ENCODE results near the gene MACF1. TPM values are rescaled to one million over a fixed set of nuclear protein-coding genes. Genes with fewer than 3 reads are reported as not detected.

Gene MACF1
- total RNA-seq, 1 experiment from 2014 or later = 190 TPM

- Histone ChIP-seq H3K14ac (ENCODE audit: insufficient read depth, low read length) (no peak overlapping the region), H3K4ac (ENCODE audit: low read depth, low read length) (no peak overlapping the region), H3K79me1 (ENCODE audit: insufficient read depth, low read depth, low read length, poor library complexity, severe bottlenecking) (no peaks in the 10 kb centered on the region), H2AFZ (ENCODE audit: low read length) (no peak overlapping the region), H3K4me1 (ENCODE audit: insufficient read depth, low read length) (no peaks in the 10 kb centered on the region), H3K56ac (ENCODE audit: insufficient read length, low read depth, low read length) (no peak overlapping the region), H2AK5ac (ENCODE audit: insufficient read length, low read length) (no peak overlapping the region), H2BK5ac (ENCODE audit: insufficient read length, low read length) (no peak overlapping the region), H3T11ph (ENCODE audit: low read length) (no peak overlapping the region), H3K18ac (ENCODE audit: insufficient read length, low read depth, low read length) (no peak overlapping the region), H3K27me3 (ENCODE audit: insufficient read depth, low read length) (peaks cover 16% of the 10 kb centered on the region; the same call in 1 of the 2 replicates), H3K27ac (ENCODE audit: insufficient read length, low read depth, low read length) (no peak overlapping the region), H3K23me2 (ENCODE audit: insufficient read length, low read depth, low read length, poor library complexity, severe bottlenecking) (peaks cover 12% of the 10 kb centered on the region), H3K4me2 (ENCODE audit: insufficient read depth, insufficient read length, low read length) (no peak overlapping the region), H3K23ac (ENCODE audit: insufficient read length, low read depth, low read length) (no peak overlapping the region), H3K9me3 (ENCODE audit: control insufficient read depth, low read depth, low read length) (no peaks in the 10 kb centered on the region), H2BK20ac (ENCODE audit: low read depth, low read length, poor library complexity, severe bottlenecking) (no peak overlapping the region), H2BK15ac (ENCODE audit: low read depth, low read length) (no peak overlapping the region), H4K20me1 (ENCODE audit: control insufficient read depth, insufficient read depth, insufficient read length) (no peaks in the 10 kb centered on the region), H4K8ac (replicated peaks; ENCODE audit: insufficient read length, low read depth, low read length) (no peak overlapping the region), H2BK120ac (ENCODE audit: low read depth, low read length, poor library complexity, severe bottlenecking) (no peak overlapping the region), H3K79me2 (ENCODE audit: insufficient read depth, low read length) (no peaks in the 10 kb centered on the region), H4K5ac (ENCODE audit: insufficient read length, low read depth, low read length) (no peak overlapping the region), H2BK12ac (ENCODE audit: insufficient read length, low read depth, low read length) (no peak overlapping the region), H3K9ac (ENCODE audit: extremely low read depth, insufficient read length, low read length) (no peak overlapping the region), H4K91ac (ENCODE audit: insufficient read length, low read depth, low read length) (no peak overlapping the region)
- Mint-ChIP-seq H3K27me3 (ENCODE audit: low read depth) (peaks cover 32% of the 10 kb centered on the region), H3K4me3 (no peak overlapping the region), H3K9me3 (no peaks in the 10 kb centered on the region), H3K27ac (no peak overlapping the region), H3K36me3 (ENCODE audit: insufficient read depth in 1 of 3, low read depth in 3 of 3) (peaks cover 14 to 45% (median 33%) of the 10 kb centered on the region in 3 experiments; a peak in 6 of 7 replicates), H3K4me1 (peaks cover 5% of the 10 kb centered on the region in 2 experiments)
- no CpG with 5 or more reads among the region's 5 CpGs for WGBS (ENCODE audit: extremely low coverage, insufficient read length, low lambda C conversion rate)
- no peak for DNase-seq
- TF ChIP-seq CTCF (conservative IDR thresholded peaks at IDR 0.05) = no peak
These were observed 283.6 kb downstream of the MACF1 start for GRCh38 chr1:39488012-39488545.
